ENCODE data around the gene PTGDR. TPM values are rescaled to one million over a fixed set of nuclear protein-coding genes. Genes with fewer than 3 reads are reported as not detected.

The PTGDR gene
- total RNA-seq, 2 donors from 2014 or later: 0.28 to 0.89 TPM

DNA sequence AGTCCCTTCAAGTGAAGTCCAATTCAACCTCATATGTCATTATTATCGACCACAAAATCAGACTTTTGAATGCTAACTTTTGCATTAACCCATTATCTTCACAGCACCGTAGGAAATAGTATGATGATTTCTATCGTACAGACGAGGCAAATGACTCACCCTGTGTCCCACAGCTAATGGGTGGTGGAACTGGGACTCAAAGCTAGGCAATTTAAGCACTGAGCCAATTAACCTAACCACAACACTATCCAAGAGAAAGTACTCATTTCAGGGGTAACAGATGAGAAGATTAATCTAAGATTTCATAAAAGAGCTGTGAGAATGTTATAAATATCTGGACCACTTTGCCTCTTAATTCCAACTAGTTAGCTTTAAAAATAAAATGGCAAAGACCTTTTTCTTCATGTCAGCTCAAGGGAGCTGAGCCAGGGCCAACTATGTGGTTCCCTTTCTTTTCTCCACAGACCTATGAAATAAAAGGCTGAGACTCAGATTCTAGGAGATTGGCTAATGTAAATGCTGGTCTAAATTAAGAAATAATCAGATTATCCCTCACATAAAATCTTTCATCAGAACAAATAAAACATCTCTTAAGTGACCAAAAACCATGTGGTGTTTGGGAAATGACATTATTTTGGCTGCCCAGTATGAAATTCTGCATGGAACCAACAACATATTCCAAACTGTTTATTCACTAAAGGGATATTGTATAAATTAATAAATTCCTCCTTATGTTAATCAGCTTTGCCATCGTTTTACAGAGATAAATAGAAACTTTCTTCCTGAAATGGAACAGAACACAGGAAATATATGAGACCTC is 51.5 kb downstream of the PTGDR start:
- H3K4me3 ChIP-seq: no peak overlapping the region
- no peak for DNase-seq (ENCODE audit: low spot score)
- TF ChIP-seq, protein P1, sequence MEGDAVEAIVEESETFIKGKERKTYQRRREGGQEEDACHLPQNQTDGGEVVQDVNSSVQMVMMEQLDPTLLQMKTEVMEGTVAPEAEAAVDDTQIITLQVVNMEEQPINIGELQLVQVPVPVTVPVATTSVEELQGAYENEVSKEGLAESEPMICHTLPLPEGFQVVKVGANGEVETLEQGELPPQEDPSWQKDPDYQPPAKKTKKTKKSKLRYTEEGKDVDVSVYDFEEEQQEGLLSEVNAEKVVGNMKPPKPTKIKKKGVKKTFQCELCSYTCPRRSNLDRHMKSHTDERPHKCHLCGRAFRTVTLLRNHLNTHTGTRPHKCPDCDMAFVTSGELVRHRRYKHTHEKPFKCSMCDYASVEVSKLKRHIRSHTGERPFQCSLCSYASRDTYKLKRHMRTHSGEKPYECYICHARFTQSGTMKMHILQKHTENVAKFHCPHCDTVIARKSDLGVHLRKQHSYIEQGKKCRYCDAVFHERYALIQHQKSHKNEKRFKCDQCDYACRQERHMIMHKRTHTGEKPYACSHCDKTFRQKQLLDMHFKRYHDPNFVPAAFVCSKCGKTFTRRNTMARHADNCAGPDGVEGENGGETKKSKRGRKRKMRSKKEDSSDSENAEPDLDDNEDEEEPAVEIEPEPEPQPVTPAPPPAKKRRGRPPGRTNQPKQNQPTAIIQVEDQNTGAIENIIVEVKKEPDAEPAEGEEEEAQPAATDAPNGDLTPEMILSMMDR (IDR thresholded peaks at IDR 0.05): no peak
- no peaks in the 10 kb centered on the region for H3K36me3 ChIP-seq
- peaks cover 0 to 17% of the 10 kb centered on the region in 2 donors for H3K9me3 ChIP-seq
- no peak overlapping the region for H3K27ac ChIP-seq
- H3K4me1 ChIP-seq: peaks cover 0 to 13% of the 10 kb centered on the region in 2 donors
- H3K27me3 ChIP-seq: no peaks in the 10 kb centered on the region

- H3K4me3 ChIP-seq: no peak overlapping the region
- DNase-seq (ENCODE audit: low spot score): no peak
- H3K27ac ChIP-seq: no peak overlapping the region
- no peaks in the 10 kb centered on the region for H3K36me3 ChIP-seq
- peaks cover 0 to 17% of the 10 kb centered on the region in 2 donors for H3K9me3 ChIP-seq
- H3K4me1 ChIP-seq: peaks cover 0 to 4% of the 10 kb centered on the region in 2 donors
- no peaks in the 10 kb centered on the region for H3K27me3 ChIP-seq
- TF ChIP-seq, protein P1 (IDR thresholded peaks at IDR 0.05): no peak
These were observed 52.4 kb downstream of the PTGDR start for GRCh38 chr14:52319919-52320318.

DNA sequence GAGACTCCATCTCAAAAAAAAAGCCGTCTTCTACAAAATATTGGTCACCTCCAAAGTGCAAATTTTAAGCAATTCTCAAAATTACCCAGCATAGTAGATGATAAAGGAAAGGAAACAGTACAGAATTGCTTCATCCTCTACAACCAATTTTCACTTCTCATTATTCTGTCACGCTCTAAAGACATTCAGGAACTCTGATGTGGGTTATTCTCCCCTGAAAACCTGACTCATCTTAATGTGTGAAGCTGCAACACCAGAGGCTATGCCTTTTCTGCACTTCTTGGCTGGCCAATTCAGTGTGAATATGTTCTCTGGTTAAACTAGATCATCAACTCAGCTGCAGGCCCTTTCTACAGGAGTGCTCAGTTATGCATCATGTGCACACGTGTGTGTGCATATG is 57.6 kb downstream of the PTGDR start:
- Histone ChIP-seq H3K4me1 (no peaks in the 10 kb centered on the region), H3K27me3 (no peaks in the 10 kb centered on the region), H3K9me3 (peaks cover 0 to 17% of the 10 kb centered on the region in 2 donors), H3K27ac (no peak overlapping the region), H3K36me3 (no peaks in the 10 kb centered on the region), H3K4me3 (no peak overlapping the region)
- no peak for DNase-seq (ENCODE audit: low spot score)
- TF ChIP-seq, protein P1 (IDR thresholded peaks at IDR 0.05): no peak

DNA sequence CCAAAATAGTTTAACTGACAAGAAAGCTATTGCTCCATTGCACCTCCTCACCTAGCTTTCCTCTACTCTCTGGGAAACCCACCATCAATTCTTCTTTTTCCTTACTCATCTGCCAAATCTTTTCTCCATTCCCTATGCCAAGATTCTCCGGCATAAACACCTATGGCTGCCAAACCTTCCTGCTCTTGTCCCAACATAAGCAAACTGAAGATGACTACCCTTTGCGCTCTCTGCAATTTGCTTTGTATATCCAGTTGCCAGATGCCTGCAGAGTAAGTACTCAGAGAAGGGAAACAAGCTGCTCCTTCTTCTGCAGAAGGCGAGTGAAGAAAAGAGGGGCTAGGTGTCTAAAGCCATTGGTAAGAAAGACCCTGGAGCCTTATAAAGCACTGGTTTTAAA is 58.1 kb downstream of the PTGDR start:
- TF ChIP-seq, protein P1 (IDR thresholded peaks at IDR 0.05): no peak
- no peak overlapping the region for H3K27ac ChIP-seq
- H3K4me1 ChIP-seq: no peaks in the 10 kb centered on the region
- H3K27me3 ChIP-seq: no peaks in the 10 kb centered on the region
- peaks cover 0 to 17% of the 10 kb centered on the region in 2 donors for H3K9me3 ChIP-seq
- DNase-seq (ENCODE audit: low spot score): no peak
- H3K36me3 ChIP-seq: no peaks in the 10 kb centered on the region
- H3K4me3 ChIP-seq: no peak overlapping the region

Other genes with a start within 250 kb of the PTGDR start
- 10 to 100 TPM; 23.0 to 41.2 TPM for gene NID2, start 198.6 kb upstream of the PTGDR start, total RNA-seq
- 1 to 10 TPM in 1 of 2 donors, under 1 TPM in 1; 0.44 to 1.5 TPM for gene PTGER2, start 46.6 kb downstream of the PTGDR start, total RNA-seq

Data from right atrium auricular region (tissue), 2 donors.